HUES64 (cell line): ENCODE results near the gene ARHGAP42.

ENCODE experiments used
- H3K27ac ChIP-seq: 2 replicates; pipeline ENCODE4 v1.7.0; 2013; ENCODE audit warnings: low read depth, low read length, inconsistent platforms
- H3K27me3 ChIP-seq: 2 replicates; pipeline ENCODE4 v1.6.1; 2013; ENCODE audit warnings: mild to moderate bottlenecking, low read length; ENCODE audit not compliant: insufficient read depth
- H3K36me3 ChIP-seq: 2 replicates; pipeline ENCODE4 v1.6.1; 2013; ENCODE audit warnings: mild to moderate bottlenecking, low read length; ENCODE audit not compliant: insufficient read depth
- H3K4me1 ChIP-seq: 2 replicates; pipeline ENCODE4 v1.6.1; 2013; ENCODE audit warnings: mild to moderate bottlenecking, low read length, moderate library complexity; ENCODE audit not compliant: insufficient read depth
- H3K4me3 ChIP-seq: 2 replicates; pipeline ENCODE4 v1.5.1; 2013; ENCODE audit warnings: mild to moderate bottlenecking, low read length, moderate library complexity
- H3K9ac ChIP-seq: 2 replicates; pipeline ENCODE4 v1.6.1; 2013; ENCODE audit warnings: mild to moderate bottlenecking, low read depth, low read length
- H3K9me3 ChIP-seq: 2 replicates; pipeline ENCODE4 v1.6.1; 2013; ENCODE audit warnings: low read depth, low read length; ENCODE audit not compliant: insufficient read depth
- WGBS: fragments of 150-250, 120-280 bp; methylation state at CpG from one replicate; pipeline ENCODE4 v1.1.7; 2013; ENCODE audit warnings: missing lambda C conversion rate; 5-methylcytosine and 5-hydroxymethylcytosine counted together

The ARHGAP42 gene

GRCh38 chr11:100703801-100704575 lies 16.9 kb downstream of the ARHGAP42 start:
- 76% methylated on average over 5 of the region's 5 CpGs for WGBS
- Histone ChIP-seq H3K36me3 (peaks cover 10% of the 10 kb centered on the region), H3K4me3 (no peak overlapping the region), H3K27me3 (no peaks in the 10 kb centered on the region), H3K4me1 (peaks cover 16% of the 10 kb centered on the region), H3K27ac (no peak overlapping the region), H3K9ac (no peak overlapping the region), H3K9me3 (no peaks in the 10 kb centered on the region)

GRCh38 chr11:100705447-100705846 lies 18.4 kb downstream of the ARHGAP42 start:
- Histone ChIP-seq H3K27ac (no peak overlapping the region), H3K4me1 (peaks cover 16% of the 10 kb centered on the region), H3K9ac (no peak overlapping the region), H3K36me3 (peaks cover 7% of the 10 kb centered on the region), H3K27me3 (no peaks in the 10 kb centered on the region), H3K9me3 (no peaks in the 10 kb centered on the region), H3K4me3 (no peak overlapping the region)
- 100% methylated on average over 1 of the region's 2 CpGs for WGBS

GRCh38 chr11:100706179-100706578 lies 19.1 kb downstream of the ARHGAP42 start:
- Histone ChIP-seq H3K27me3 (no peaks in the 10 kb centered on the region), H3K36me3 (0 out of 2 replicates have a peak, but pooled peaks cover under 1% of the 10 kb centered on the region), H3K27ac (no peak overlapping the region), H3K4me1 (peaks cover 16% of the 10 kb centered on the region), H3K4me3 (no peak overlapping the region), H3K9me3 (no peaks in the 10 kb centered on the region), H3K9ac (no peak overlapping the region)

GRCh38 chr11:100709233-100709957 lies 22.3 kb downstream of the ARHGAP42 start:
- Histone ChIP-seq H3K27ac (no peak overlapping the region), H3K36me3 (no peaks in the 10 kb centered on the region), H3K9me3 (no peaks in the 10 kb centered on the region), H3K4me1 (peaks cover 26% of the 10 kb centered on the region), H3K27me3 (no peaks in the 10 kb centered on the region), H3K9ac (no peak overlapping the region), H3K4me3 (no peak overlapping the region)
- 93% methylated on average over 2 of the region's 3 CpGs for WGBS

- Histone ChIP-seq H3K36me3 (no peaks in the 10 kb centered on the region), H3K4me3 (no peak overlapping the region), H3K27me3 (no peaks in the 10 kb centered on the region), H3K9me3 (no peaks in the 10 kb centered on the region), H3K9ac (no peak overlapping the region), H3K4me1 (peaks cover 20% of the 10 kb centered on the region), H3K27ac (no peak overlapping the region)
- 100% methylated on average over 1 of the region's 3 CpGs for WGBS
Measured at GRCh38 chr11:100711984-100712383, 24.9 kb downstream of the ARHGAP42 start.

- Histone ChIP-seq H3K4me1 (peaks cover 20% of the 10 kb centered on the region), H3K9me3 (no peaks in the 10 kb centered on the region), H3K27me3 (no peaks in the 10 kb centered on the region), H3K9ac (no peak overlapping the region), H3K27ac (no peak overlapping the region), H3K4me3 (no peak overlapping the region), H3K36me3 (no peaks in the 10 kb centered on the region)
- WGBS: 69% methylated on average over 3 of the region's 3 CpGs
Measured at GRCh38 chr11:100712583-100712982, 25.5 kb downstream of the ARHGAP42 start.

- Histone ChIP-seq H3K9me3 (no peaks in the 10 kb centered on the region), H3K4me1 (peaks cover 44% of the 10 kb centered on the region), H3K9ac (no peak overlapping the region), H3K36me3 (no peaks in the 10 kb centered on the region), H3K27me3 (no peaks in the 10 kb centered on the region), H3K4me3 (no peak overlapping the region), H3K27ac (no peak overlapping the region)
- 97% methylated on average over 3 of the region's 3 CpGs for WGBS
Measured at GRCh38 chr11:100715165-100715761, 28.2 kb downstream of the ARHGAP42 start.

- H3K9me3 ChIP-seq: no peaks in the 10 kb centered on the region
- no peak overlapping the region for H3K4me3 ChIP-seq
- no peaks in the 10 kb centered on the region for H3K27me3 ChIP-seq
- H3K27ac ChIP-seq: no peak overlapping the region
- no peaks in the 10 kb centered on the region for H3K36me3 ChIP-seq
- 90% methylated on average over 3 of the region's 3 CpGs for WGBS
- no peak overlapping the region for H3K9ac ChIP-seq
- peaks cover 50% of the 10 kb centered on the region for H3K4me1 ChIP-seq
Measured at GRCh38 chr11:100716838-100717237, 29.8 kb downstream of the ARHGAP42 start.

- Histone ChIP-seq H3K4me3 (peak overlapping the region; percentile 7; the same call in 1 of the 2 replicates), H3K9me3 (no peaks in the 10 kb centered on the region), H3K27me3 (no peaks in the 10 kb centered on the region), H3K27ac (peak overlapping the region; percentile 76), H3K4me1 (peaks cover 33% of the 10 kb centered on the region), H3K36me3 (no peaks in the 10 kb centered on the region), H3K9ac (peak overlapping the region; percentile 45)
- 8% methylated on average over 2 of the region's 2 CpGs for WGBS
Measured at GRCh38 chr11:100719362-100719761, 32.3 kb downstream of the ARHGAP42 start.

- Histone ChIP-seq H3K4me1 (peaks cover 33% of the 10 kb centered on the region), H3K27me3 (no peaks in the 10 kb centered on the region), H3K36me3 (no peaks in the 10 kb centered on the region), H3K9ac (peak overlapping the region; percentile 45), H3K27ac (peak overlapping the region; percentile 76), H3K4me3 (peak overlapping the region; percentile 7; the same call in 1 of the 2 replicates), H3K9me3 (no peaks in the 10 kb centered on the region)
- 38% methylated on average over 3 of the region's 3 CpGs for WGBS
Measured at GRCh38 chr11:100719809-100720221, 32.7 kb downstream of the ARHGAP42 start.

GRCh38 chr11:100726680-100727079 lies 39.6 kb downstream of the ARHGAP42 start:
- no peaks in the 10 kb centered on the region for H3K9me3 ChIP-seq
- 22% methylated on average over 1 of the region's 1 CpG for WGBS
- no peaks in the 10 kb centered on the region for H3K27me3 ChIP-seq
- H3K4me3 ChIP-seq: no peak overlapping the region
- H3K36me3 ChIP-seq: no peaks in the 10 kb centered on the region
- peak overlapping the region; percentile 76; the same call in 1 of the 2 replicates for H3K27ac ChIP-seq
- peaks cover 37% of the 10 kb centered on the region for H3K4me1 ChIP-seq
- no peak overlapping the region for H3K9ac ChIP-seq
